K562 (cell line): ENCODE data around the gene USP46.

ENCODE experiments used
- HMG20B ChIP-seq: fragments of 250-450 bp; sonication (Bioruptor Pico); IDR thresholded peaks from 2 replicates; pipeline ENCODE4 v1.5.0; 2021; ENCODE audit warnings: mild to moderate bottlenecking
- NONO ChIP-seq, 2 experiments: fragments of 200-400 bp in 1 of 2; fragments of 450-650 bp in 1 of 2; formaldehyde crosslinking in 1 of 2; IDR thresholded peaks; 2 replicates each; pipeline ENCODE4 v1.6.1; 2017; ENCODE audit warnings: low read depth in 2 of 2, mild to moderate bottlenecking in 2 of 2, moderate library complexity in 2 of 2, low read length in 1 of 2
- PCBP2 ChIP-seq: fragments of 200-400 bp; formaldehyde crosslinking; IDR thresholded peaks from 2 replicates; pipeline ENCODE4 v1.6.1; 2018; ENCODE audit warnings: low read length, low read depth, mild to moderate bottlenecking, moderate library complexity; ENCODE audit not compliant: poor library complexity, severe bottlenecking
- POLR2A ChIP-seq: fragments of 450-650 bp; conservative IDR thresholded peaks from 2 replicates; pipeline ENCODE4 v1.6.1; 2016
- ZNF274 ChIP-seq: IDR thresholded peaks from 2 replicates; pipeline ENCODE4 v1.6.1; 2011; ENCODE audit warnings: low read depth, mild to moderate bottlenecking, low read length, moderate library complexity, borderline replicate concordance
- TF ChIP-seq, protein P1 (sequence below): sonication (generic); formaldehyde crosslinking; IDR thresholded peaks from 2 replicates; pipeline ENCODE4 v1.9.0; 2022; ENCODE audit warnings: mild to moderate bottlenecking, missing genetic modification reagents
- TF ChIP-seq, protein P2 (sequence below), 2 experiments: fragments of 450-650 bp; formaldehyde crosslinking in 1 of 2; IDR thresholded peaks; 2 replicates each; pipeline versions ENCODE4 v1.4.0 to v1.6.1; 2014 to 2020; ENCODE audit warnings: mild to moderate bottlenecking in 2 of 2, borderline replicate concordance in 1 of 2, low read depth in 1 of 2
- TF ChIP-seq, protein P3 (sequence below), 3 experiments: IDR thresholded peaks in 2 of 3; conservative IDR thresholded peaks in 1 of 3; 2 replicates each; pipeline ENCODE4 v1.5.1; 2011 to 2012; ENCODE audit warnings: low read length in 3 of 3, mild to moderate bottlenecking in 3 of 3, control low read depth in 2 of 3, improper control_type of control experiment in 1 of 3, inconsistent platforms in 1 of 3, low read depth in 1 of 3, mixed read lengths in 1 of 3, moderate library complexity in 1 of 3; ENCODE audit not compliant: insufficient read depth in 2 of 3
- TF ChIP-seq, protein P4 (sequence below): sonication (generic); formaldehyde crosslinking; IDR thresholded peaks from 2 replicates; pipeline ENCODE4 v1.8.0; 2023; ENCODE audit warnings: mild to moderate bottlenecking, missing genetic modification reagents

DNA sequence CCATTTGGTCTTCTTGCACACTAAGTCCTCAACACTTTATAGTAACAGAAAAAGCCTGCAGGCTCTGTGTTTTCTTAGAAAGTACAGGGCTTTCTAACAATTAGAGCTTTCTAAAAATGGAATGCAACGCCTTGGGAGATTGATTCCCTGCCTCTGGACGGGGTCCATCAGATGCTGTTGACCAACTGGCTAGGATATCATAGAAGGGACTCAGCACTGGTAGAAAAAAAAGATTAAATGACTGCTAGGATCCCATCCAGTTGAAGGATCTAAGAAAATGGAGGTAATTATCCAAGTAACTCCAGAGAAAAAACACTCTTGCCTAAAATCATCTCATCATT is 39.5 kb downstream of the USP46 start:
- no peak for TF ChIP-seq PCBP2
- TF ChIP-seq, protein P1, sequence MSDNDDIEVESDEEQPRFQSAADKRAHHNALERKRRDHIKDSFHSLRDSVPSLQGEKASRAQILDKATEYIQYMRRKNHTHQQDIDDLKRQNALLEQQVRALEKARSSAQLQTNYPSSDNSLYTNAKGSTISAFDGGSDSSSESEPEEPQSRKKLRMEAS (CRISPR knock-in tag) = no peak
- TF ChIP-seq, protein P2, sequence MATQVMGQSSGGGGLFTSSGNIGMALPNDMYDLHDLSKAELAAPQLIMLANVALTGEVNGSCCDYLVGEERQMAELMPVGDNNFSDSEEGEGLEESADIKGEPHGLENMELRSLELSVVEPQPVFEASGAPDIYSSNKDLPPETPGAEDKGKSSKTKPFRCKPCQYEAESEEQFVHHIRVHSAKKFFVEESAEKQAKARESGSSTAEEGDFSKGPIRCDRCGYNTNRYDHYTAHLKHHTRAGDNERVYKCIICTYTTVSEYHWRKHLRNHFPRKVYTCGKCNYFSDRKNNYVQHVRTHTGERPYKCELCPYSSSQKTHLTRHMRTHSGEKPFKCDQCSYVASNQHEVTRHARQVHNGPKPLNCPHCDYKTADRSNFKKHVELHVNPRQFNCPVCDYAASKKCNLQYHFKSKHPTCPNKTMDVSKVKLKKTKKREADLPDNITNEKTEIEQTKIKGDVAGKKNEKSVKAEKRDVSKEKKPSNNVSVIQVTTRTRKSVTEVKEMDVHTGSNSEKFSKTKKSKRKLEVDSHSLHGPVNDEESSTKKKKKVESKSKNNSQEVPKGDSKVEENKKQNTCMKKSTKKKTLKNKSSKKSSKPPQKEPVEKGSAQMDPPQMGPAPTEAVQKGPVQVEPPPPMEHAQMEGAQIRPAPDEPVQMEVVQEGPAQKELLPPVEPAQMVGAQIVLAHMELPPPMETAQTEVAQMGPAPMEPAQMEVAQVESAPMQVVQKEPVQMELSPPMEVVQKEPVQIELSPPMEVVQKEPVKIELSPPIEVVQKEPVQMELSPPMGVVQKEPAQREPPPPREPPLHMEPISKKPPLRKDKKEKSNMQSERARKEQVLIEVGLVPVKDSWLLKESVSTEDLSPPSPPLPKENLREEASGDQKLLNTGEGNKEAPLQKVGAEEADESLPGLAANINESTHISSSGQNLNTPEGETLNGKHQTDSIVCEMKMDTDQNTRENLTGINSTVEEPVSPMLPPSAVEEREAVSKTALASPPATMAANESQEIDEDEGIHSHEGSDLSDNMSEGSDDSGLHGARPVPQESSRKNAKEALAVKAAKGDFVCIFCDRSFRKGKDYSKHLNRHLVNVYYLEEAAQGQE (IDR thresholded peaks at IDR 0.05; ENCODE audit: borderline replicate concordance) = no peak
- TF ChIP-seq, protein P2 (CRISPR knock-in tag; IDR thresholded peaks at IDR 0.05; ENCODE audit: low read depth) = no peak
- TF ChIP-seq NONO (IDR thresholded peaks at IDR 0.05; ENCODE audit: low read depth in 2 of 2, low read length in 1 of 2) = no peak
- TF ChIP-seq, protein P3, sequence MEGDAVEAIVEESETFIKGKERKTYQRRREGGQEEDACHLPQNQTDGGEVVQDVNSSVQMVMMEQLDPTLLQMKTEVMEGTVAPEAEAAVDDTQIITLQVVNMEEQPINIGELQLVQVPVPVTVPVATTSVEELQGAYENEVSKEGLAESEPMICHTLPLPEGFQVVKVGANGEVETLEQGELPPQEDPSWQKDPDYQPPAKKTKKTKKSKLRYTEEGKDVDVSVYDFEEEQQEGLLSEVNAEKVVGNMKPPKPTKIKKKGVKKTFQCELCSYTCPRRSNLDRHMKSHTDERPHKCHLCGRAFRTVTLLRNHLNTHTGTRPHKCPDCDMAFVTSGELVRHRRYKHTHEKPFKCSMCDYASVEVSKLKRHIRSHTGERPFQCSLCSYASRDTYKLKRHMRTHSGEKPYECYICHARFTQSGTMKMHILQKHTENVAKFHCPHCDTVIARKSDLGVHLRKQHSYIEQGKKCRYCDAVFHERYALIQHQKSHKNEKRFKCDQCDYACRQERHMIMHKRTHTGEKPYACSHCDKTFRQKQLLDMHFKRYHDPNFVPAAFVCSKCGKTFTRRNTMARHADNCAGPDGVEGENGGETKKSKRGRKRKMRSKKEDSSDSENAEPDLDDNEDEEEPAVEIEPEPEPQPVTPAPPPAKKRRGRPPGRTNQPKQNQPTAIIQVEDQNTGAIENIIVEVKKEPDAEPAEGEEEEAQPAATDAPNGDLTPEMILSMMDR (IDR thresholded peaks at IDR 0.05 in 2 of 3, conservative IDR thresholded peaks at IDR 0.05 in 1 of 3; ENCODE audit: insufficient read depth in 2 of 3, low read depth in 1 of 3, low read length in 3 of 3) = no peak
- TF ChIP-seq POLR2A = no peak
- no peak for TF ChIP-seq HMG20B (CRISPR knock-in tag)
- TF ChIP-seq, protein P4, sequence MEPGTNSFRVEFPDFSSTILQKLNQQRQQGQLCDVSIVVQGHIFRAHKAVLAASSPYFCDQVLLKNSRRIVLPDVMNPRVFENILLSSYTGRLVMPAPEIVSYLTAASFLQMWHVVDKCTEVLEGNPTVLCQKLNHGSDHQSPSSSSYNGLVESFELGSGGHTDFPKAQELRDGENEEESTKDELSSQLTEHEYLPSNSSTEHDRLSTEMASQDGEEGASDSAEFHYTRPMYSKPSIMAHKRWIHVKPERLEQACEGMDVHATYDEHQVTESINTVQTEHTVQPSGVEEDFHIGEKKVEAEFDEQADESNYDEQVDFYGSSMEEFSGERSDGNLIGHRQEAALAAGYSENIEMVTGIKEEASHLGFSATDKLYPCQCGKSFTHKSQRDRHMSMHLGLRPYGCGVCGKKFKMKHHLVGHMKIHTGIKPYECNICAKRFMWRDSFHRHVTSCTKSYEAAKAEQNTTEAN (CRISPR knock-in tag) = no peak
- TF ChIP-seq ZNF274 = no peak
